Germinal center (tissue), 1 donor: ENCODE results near the gene METTL17.
"Not testable (repeated sequence)": the region's sequence is repeated elsewhere in the genome, so short reads cannot be mapped to it uniquely, and the experiment has no call there.

Experiments used
- DNase-seq: peaks from one replicate; pipeline ENCODE4 v3.0.0; 2012; ENCODE audit warnings: mixed read lengths, low spot score

Gene METTL17

GRCh38 chr14:20996521-20996920 is 6.7 kb downstream of the METTL17 start:
- no peak for DNase-seq

- no peak for DNase-seq
Observed at GRCh38 chr14:20997115-20997514, 7.3 kb downstream of the METTL17 start.

GRCh38 chr14:20997564-20997963 is 7.8 kb downstream of the METTL17 start:
- DNase-seq: no peak

- no peak for DNase-seq
Observed at GRCh38 chr14:20998139-20998538, 8.4 kb downstream of the METTL17 start.

GRCh38 chr14:20998674-20999366 is 9.0 kb downstream of the METTL17 start, which contains the start of gene SLC39A2:
SLC39A2 (plus strand) TSS chr14:20999293; CDS start chr14:20999447, 154 bp downstream.
- no peak for DNase-seq

GRCh38 chr14:20999591-20999990 is 9.8 kb downstream of the METTL17 start:
- DNase-seq: no peak

- DNase-seq: no peak
Observed at GRCh38 chr14:21001218-21001617, 11.4 kb downstream of the METTL17 start.

- DNase-seq: no peak
Observed at GRCh38 chr14:21003788-21004346, 14.1 kb downstream of the METTL17 start.

GRCh38 chr14:21009721-21010120 is 19.9 kb downstream of the METTL17 start:
- not testable (repeated sequence) for DNase-seq

- DNase-seq: no peak
Observed at GRCh38 chr14:21011136-21011535, 21.4 kb downstream of the METTL17 start.

GRCh38 chr14:21014761-21015190 is 25.0 kb downstream of the METTL17 start:
- peak; percentile 63 for DNase-seq

- no peak for DNase-seq
Observed at GRCh38 chr14:21015312-21015711, 25.5 kb downstream of the METTL17 start.

- DNase-seq: no peak
Observed at GRCh38 chr14:21016413-21017190, 26.8 kb downstream of the METTL17 start.

- DNase-seq: no peak
Observed at GRCh38 chr14:21017528-21018245, 27.9 kb downstream of the METTL17 start.

GRCh38 chr14:21018286-21018685 is 28.5 kb downstream of the METTL17 start:
- no peak for DNase-seq

- DNase-seq: no peak
Observed at GRCh38 chr14:21018781-21019180, 29.0 kb downstream of the METTL17 start.

- no peak for DNase-seq
Observed at GRCh38 chr14:21019366-21019765, 29.6 kb downstream of the METTL17 start.

- no peak for DNase-seq
Observed at GRCh38 chr14:21020977-21021545, 31.3 kb downstream of the METTL17 start.

GRCh38 chr14:21022686-21023085 is 32.9 kb downstream of the METTL17 start:
- no peak for DNase-seq

GRCh38 chr14:21023174-21023573 is 33.4 kb downstream of the METTL17 start:
- DNase-seq: no peak

GRCh38 chr14:21023817-21024584 is 34.2 kb downstream of the METTL17 start:
- DNase-seq: no peak
